OCI-M2 (cell line): Measurements from ENCODE around the gene ULBP2.
"Not testable (repeated sequence)": the region's sequence is repeated elsewhere in the genome, so short reads cannot be mapped to it uniquely, and the experiment has no call there.

ENCODE experiments used
- DNase-seq: peaks from one replicate; lab custom pipeline; 2025; ENCODE audit not compliant: unreplicated experiment; lab: John Stamatoyannopoulos, UW

ULBP2 gene

DNA sequence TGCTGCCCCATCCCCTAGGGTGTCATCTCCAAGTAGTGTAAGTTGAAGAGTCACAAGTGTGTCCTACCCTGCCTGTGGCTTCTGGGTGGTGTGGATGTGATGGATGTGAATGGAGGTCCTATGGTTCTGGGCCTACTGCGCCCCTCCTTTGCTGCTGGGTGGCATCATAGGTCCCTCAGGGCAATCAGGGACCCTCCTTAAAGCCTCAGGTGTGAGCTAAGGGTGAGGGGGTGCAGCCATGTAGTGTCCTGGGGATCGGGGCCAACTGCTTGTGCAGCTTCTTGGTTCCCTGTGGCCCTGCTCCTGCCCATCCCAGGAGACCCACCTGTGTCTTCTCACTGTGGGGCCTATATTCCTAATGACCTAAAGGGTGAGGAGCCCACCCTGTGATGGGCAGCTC is 24.5 kb downstream of the ULBP2 start:
- DNase-seq = not testable (repeated sequence)

DNA sequence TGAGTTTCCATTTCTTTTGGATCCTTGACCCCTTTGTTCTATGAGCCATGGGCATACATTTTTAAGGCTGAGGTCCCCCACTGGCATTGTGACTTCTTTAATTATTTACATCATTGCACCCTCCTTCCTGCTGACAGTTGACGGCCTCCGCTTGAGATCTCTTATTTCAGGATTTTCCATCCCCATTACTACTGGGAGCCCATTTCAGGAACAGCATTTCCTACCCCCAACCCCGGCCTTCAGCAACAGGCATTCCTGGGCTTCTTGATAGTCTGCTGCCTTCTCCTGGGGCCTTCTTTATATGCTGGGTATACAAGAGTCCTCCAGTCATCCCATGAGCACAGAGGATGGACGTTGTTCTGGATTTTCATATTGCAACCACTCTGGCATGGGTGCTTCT is 25.8 kb downstream of the ULBP2 start:
- DNase-seq = no peak

DNA sequence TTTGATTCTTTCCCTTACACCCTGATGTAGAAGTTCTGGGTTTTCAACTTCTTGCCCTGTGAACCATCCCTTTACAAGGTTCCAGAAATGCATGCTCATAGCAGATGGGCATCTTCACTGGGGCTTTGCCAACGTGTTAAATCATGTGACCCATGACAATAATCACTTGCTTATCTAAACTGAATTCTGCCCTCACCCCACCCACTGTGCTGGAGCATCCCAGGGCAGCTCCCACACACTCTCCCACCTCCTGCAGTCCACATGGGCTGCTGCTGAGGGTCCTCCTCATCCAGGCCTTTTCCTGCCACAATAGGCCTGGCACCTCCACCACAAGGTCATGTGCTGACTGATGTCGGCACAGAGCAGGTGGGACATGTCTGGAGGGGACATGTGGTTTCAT is 26.2 kb downstream of the ULBP2 start:
- DNase-seq = not testable (repeated sequence)

DNA sequence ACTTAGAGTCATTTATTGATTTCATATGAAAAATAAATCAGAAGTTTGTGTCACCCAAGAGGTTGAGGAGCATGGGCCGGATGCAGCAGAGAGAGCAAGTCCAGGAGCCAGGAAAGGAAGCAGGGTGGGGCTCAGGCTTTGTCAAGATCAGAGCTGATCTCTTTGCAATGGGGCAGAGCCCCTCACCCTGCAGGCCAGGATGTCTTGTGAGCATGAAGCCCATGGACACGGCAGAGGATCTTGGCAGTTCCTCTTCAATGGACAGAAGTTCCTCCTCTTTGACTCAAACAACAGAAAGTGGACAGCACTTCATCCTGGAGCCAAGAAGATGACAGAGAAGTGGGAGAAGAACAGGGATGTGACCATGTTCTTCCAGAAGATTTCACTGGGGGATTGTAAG is 27.1 kb downstream of the ULBP2 start:
- DNase-seq = not testable (repeated sequence)

DNA sequence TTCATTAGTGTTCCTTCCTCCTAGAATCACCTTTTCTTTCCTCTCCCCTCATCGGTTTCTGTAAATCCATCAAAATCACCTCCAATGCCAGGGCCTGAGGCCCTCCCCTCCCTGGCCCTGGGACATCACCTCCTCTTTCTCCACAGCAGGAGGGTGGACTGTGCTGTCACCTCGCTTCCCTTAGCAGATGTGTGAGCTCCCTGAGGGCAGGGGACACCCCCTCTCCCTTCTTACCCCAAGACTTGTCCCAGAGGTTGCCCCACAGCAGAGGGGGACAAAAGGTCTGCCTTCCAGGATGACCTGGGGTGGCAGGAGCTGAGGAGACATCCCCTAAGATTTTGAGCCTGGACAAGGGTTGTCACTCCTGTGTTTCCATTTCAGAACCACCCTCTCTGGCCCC is 27.8 kb downstream of the ULBP2 start:
- no peak for DNase-seq

DNA sequence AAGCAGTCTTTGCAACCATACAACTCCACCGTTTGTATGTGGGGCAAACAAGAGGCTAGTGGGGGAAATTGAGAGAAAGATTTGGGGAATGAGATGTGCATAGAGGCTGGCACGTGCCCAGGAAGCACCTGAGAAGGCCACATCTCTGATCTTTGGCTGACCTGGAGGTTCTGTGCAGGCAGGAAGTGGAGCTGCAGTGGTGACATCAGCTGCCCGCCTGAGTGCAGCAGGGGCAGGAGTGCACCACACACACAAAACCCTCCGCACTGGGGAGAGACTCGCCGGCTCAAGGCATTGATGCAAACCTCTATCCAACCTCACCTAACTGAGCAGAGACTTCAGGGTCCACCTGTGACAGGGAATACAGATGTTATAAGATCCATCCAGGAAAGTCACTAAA is 32.6 kb downstream of the ULBP2 start:
- DNase-seq = not testable (repeated sequence)

DNA sequence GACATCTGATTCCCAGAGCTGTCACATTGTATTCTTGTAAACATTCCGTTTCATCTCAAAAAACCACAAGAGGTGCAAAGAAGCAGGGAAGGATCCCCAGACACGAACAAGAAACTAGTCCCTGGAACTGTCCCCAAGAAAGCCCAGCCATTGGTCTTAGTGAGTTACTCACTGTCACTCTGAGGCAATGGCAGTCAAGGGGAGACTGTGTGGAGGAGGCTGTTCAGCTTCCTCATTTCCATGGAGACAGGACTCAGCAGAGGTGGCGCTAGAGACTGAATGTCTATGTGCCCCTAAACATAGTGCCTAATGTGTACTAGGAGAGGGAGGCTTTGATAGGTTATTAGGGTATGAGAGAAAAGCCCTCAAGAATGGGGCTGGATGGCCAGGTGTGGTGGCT is 33.0 kb downstream of the ULBP2 start:
- no peak for DNase-seq

DNA sequence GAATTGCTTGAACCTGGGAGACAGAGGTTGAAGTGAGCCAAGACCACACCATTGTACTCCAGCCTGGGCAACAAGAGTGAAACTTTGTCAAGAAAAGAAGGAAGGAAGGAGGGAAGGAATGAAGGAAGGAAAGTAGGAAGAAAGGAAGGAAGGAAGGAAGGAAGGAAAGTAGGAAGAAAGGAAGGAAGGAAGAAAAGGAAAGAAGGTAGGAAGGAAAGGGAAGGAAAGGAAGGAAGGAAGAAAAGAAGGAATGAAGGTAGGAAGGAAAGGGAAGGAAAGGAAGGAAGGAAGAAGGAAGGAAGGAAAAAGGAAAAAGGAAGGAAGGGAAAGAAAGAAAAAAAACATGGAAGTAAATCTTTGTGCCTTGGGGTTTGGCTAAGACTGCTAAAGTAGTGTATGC is 33.6 kb downstream of the ULBP2 start:
- no peak for DNase-seq

DNA sequence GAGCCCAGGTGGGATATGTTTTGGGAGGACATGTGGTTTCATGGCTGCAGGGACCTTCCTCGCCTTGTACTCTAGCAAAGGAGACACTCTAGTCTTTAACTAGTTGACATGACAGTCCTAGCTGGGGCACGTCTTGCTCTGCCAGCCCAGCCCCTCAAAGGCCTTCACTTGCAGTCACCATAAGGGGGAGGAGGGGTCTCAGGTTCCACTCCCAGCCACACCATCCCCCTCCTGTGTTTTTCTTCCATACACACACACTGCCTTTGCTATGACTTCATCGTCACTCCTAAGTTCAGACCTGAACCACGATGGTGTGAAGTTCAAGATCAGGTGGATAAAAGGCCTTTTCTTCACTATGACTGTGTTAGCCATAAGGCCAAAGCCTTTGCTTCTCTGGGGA is 35.4 kb downstream of the ULBP2 start:
- DNase-seq = no peak

DNA sequence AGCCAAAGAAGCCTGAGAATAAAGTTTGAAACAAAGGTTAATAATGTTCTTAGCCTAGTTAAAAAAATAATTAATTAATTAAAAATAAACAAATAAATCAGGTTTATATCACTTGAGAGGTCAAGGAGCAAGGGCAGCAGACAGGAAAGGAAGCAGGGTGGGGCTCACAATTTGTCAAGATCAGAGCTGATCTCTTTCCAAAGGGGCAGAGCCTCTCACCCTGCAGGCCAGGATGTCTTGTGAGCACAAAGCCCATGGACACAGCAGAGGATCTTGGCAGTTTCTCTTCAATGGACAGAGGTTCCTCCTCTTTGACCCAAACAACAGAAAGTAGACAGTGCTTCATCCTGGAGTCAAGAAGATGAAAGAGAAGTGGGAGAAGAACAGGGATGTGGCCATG is 36.8 kb downstream of the ULBP2 start:
- no peak for DNase-seq

DNA sequence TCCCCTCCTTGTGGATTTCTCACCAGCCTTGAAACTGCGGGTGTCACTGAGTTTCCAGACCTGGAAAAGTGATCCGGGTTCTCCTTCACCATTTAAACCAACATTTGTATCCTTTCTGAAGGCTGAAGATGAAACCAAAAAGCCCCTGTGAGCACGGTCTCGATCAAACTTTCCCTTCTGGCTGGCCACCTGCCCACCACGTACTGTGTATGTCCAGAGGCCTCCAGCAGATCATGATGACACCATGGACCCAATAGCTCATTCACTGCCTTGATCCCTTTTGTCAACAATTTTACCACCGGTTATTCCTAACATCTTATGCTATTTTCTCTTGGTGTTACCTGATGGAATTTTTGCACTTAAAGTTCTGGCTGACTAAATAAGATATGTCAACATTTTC is 37.5 kb downstream of the ULBP2 start:
- no peak for DNase-seq

DNA sequence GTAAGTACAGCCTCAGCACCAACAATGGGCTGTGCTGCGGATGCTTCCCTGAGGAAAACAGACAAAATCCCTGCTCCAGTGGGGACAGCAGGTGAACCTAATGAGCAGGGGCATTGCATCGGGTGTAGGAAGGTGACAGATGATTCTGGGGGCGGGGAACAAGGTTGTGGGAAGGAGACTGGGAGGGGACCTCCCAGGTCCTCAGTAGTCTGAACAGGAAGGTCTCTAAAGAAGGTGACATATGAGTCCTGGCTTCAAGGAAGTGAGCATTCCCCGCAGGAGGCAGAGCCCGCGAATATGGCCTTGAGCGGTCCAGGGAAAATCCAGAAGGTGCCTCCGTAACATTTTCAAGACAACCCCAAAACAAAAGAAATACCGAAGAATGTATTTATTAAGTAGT is 41.3 kb downstream of the ULBP2 start:
- DNase-seq = no peak

DNA sequence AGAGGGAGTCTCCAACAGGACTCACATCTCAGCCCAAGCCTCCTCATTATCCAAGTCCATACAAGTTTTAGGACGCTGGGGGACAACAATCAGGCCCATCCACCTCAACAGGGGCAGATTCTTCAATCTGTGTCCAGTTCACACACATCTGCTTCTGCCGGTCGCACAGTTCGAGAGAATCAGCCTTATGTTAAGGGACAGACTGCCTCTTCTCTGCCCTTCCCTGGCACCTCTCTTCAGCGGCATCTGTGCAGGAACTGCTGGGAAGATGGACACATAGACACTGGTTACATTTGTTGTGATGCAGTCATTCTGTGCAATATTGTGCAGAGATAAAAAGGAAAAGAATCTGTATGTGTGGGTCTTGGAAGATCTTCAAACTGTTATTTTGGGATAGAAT is 43.0 kb downstream of the ULBP2 start:
- no peak for DNase-seq

DNA sequence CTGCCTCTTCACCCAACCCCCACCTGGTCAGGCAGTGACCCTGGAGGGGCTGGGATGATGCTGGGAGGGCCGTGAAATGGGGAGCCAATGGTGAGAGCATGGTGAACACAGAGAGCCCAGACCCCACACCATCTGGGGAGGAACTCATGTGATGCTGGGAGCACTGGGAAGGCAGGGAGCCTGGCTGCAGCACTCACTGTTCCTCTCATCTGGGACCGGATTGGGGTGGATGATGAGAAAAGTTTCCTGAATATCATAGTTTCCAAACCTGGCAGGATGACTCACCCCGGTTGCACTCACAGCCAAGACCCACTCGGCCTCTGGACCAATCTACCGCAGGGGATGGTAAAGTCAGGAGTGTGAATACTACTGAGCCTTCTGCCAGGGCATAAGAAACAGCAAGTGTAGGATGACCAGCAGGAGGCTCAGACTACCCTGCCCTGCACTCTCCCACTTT is 43.7 kb downstream of the ULBP2 start:
- DNase-seq = no peak

DNA sequence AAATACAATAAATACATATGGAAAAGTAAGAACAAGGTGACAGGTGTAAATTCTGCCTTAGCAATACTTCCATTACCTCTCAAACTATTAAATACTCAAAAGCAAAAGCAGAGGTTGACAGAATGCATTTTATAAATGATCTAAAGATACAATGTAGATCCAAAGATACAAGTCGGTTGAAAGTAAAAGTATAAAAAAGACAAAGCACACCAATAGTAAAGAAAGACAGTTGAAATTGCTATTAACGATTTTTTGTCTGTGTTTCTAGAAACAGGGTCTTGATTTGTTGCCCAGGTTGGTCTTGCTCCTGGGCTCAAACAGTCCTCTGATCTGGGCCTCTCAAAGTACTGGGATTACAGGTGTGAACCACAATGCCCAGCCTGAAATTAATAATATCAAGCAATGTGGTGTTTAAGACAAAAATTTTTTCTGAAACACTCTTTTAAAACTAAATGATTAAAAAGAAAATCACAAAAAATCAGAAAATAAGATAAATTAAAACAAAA is 45.8 kb downstream of the ULBP2 start:
- DNase-seq = no peak

DNA sequence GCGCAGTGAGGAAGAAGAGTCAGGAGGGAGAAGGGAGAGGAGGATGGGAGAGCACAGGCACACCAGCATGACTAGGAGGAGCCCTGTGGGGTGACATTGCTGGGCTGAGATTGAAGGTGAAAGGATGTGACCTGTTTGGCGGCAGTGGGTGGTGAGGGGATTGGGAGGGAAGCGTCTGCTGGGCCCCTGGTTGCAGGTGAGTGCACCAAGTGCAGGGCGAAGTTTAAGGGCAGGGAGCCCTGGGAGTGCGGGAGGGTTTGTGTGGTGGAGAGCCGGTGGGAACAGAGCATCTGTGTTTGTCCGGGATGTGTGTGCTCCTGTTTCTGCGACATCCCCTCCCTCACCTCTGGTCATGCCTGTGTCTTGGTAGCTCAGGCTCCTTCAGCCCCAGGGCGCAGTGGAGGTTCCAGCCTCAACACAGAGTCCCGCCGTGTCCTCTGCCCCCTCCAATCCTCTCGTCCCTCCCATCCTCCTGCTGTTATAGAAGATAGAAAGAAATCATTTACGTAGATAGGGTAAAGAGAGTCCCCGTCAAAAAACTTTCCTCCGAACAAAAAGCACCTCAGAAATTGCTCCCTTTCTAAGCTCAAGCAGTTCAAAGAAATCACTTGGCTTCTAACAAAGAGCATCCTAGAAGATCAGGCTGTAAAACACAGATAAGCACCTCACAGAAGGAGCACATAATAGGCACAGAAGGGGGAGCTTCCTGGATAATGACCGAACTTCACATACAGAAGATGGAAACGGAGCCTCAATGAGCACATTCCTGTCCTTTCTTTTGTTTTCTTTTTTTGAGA is 46.9 kb downstream of the ULBP2 start:
- DNase-seq = no peak

DNA sequence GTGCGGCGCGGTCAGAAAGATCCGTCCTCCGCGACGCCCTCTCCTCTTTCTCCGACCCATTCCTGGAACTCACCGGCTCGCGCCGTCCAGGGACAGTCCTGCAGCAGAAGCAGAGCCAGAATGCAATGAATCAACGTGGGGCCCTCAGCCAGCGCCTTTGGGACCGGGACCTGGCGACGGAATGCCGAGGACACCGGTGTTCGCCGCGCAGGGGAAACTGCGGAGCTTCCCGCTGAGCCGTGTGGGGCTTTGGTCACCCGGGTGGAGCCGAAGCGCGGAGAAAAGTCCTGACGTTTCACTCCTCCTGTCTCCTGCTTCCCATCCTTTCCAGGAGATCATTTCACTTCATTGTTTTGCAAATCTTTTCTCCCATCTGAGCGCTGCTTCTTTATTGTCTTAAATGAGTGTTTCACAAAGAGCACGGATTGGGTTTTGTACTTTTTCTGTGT is 48.4 kb downstream of the ULBP2 start:
- no peak for DNase-seq

DNA sequence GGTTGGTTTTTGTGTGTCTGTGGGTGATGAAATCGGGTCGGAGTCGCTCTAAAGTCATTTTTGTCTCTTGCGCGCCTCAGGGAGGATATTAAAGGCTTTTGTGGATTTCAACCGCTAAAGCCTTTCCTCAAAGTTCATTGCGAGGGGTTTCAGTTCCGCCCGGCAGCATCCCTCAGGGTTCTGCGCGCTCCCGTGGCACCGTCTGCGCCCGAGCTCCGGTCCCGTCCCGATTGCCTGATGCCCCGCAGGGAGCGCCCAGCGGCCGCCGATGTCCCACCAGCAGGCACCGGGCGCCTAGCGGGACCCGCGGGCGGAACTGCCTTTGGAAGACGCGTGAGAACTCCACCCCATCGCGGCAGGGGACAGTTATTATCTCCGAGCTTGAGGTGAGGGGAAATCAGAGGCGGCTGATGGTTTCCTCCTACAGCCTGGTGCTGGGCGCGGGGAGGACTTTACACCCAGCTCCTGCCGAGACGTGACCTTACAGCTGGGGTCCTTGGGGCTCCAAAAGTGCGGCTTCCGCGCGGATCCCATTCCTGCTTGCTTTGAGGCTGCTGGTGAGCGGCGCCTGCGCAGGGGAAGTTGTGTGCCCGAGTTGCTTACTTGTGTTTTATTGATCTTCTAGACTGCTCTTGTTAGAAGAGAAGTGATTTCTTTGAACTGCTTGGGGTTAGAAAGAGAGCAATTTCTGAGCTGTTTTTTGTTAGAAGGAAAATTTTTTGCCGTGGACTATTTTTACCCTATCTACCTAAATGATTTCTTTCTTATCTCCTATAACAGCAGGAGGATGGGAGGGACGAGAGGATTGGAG is 49.1 kb downstream of the ULBP2 start:
- no peak for DNase-seq

DNA sequence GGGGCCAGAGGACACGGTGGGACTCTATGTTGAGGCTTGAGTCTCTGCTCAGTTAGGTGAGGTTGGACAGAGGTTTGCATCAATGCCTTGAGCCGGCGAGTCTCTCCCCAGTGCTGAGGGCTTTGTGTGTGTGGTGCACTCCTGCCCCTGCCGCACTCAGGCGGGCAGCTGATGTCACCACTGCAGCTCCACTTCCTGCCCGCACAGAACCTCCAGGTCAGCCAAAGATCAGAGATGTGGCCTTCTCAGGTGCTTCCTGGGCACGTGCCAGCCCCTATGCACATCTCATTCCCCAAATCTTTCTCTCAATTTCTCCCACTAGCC is 49.6 kb downstream of the ULBP2 start:
- DNase-seq = not testable (repeated sequence)

DNA sequence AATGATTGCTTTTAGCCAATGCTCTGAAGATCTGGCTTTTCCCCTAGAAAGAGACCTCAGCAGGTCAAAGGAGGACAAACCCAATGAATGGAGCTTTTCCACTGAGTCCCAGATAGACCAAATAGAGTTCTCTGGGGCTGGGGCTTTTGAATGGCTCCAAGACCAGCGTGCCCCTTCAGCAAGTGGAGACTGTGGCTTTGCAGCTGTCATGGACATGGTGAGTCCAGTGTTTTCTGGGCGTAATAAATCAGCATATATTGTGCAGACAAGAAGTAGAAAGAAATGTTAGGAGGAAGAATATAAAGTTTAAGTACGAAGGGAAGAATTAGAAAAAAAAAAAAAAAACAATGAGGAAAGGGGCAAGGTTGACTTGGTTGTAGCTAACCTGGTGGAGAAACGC is 50.0 kb downstream of the ULBP2 start:
- DNase-seq = no peak

DNA sequence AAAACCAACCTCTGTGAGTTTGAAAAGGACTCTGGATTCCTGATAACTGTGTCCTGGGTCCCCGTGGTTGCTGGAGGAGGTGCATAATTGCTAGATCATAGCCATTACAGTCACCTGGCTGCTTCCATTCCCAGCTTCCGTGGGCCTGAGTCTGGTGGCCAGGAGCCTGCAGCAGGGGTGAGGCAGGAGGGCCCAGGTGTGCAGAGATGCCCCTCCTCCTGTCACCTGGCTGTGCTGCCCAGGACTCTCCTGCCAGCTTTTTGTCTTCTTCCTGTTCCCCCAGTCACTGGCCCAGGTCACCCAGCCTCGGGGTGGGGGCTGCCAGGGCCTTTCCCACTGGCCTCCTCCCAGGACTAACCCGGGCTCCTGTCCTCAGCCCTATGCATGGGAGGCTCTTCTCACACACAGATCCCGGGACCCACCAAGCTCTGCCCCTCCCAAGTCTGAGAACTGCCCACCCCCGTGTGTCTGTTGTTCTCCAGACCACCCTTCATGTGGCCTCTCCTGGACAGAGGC is 53.5 kb downstream of the ULBP2 start:
- no peak for DNase-seq

DNA sequence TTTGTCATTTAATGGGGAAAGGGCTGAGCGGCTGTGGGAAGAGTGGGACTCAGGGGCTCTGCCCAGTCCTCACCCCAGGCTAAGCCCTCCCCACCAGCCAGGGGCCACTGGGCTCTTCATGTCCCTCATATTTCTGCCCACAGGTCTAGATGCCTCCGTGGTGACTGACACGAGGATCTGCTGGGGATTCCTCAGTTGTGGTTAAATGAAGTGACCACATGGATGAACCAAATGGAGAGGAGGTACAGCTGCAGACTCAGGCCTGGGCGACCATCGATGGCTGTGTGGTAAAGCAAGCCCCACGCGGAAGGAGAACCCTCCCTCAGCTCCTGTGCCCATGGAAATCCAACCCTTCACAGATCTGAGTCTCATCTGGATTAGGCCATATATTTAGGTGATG is 54.2 kb downstream of the ULBP2 start:
- DNase-seq = no peak
